Stimulated activated CD8-positive, alpha-beta memory T cell treated with anti-CD3 and anti-CD28 coated beads, Interleukin-15, amount 100 ng/mL, for 48 hours (primary cell): ENCODE measurements around the gene RFFL.

Experiments
- DNase-seq, 2 donors: peaks; one replicate each; pipeline ENCODE4 v3.0.0-alpha.2; 2020; ENCODE audit warnings: low read depth in 2 of 2

The RFFL gene

DNA sequence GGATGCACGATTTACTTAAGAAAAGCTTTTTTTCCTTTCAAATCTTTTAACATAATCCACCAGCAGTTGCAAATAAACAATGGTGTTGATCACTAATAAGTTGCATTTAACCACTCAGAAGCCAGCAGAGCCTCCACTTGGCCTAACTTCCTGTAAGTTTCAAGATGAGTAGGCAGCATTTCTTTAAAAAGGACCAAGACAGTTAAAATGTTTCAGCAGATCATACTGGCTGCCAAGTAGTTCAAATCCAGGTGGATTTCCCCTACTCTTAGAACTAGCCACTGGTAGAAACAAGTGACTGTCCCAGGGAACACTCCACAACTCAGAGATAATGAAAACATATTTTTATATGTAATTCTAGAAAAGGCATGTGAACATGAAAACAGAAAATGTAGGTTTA, 17.0 kb upstream of the RFFL start:
- DNase-seq: no peak

DNA sequence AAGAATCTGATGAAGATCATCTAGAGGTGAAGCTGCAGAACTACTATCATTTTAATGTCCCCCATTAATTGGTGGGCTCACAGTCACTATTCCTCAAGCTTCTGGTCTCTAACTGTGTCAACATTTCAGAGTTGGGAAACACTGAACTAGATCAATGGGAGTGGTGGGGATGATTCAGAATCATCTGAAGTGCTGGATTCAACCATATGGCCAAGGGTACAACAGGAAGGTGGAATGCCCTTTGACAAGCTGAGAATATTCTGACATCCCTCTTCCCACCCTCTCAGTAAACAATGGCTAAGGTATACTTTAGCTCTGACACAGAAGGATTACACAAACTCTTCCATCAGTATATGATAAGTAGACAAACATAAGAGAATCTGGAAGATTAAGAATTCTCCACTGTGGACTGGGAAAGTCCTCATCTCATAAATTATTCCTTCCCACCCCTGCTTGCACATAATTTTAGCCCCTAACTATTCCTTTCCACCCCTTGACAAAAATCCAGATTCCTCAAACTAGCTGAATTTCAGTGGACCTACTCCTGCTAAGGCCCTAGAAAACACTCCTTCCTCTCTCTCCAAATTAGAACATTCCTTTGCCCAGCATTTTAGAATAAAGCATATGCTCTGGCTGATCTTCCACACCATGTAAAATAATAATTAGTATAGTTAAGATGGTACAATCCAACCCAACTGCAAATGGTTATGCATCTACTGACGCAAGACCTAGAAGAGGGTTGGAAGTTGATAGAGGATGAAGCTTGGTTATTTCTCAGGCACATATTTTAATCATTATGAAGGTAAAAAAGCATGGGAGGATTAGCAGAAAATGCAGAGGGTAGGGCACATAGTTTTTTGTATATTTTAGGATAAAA, 16.3 kb upstream of the RFFL start:
- no peak for DNase-seq

DNA sequence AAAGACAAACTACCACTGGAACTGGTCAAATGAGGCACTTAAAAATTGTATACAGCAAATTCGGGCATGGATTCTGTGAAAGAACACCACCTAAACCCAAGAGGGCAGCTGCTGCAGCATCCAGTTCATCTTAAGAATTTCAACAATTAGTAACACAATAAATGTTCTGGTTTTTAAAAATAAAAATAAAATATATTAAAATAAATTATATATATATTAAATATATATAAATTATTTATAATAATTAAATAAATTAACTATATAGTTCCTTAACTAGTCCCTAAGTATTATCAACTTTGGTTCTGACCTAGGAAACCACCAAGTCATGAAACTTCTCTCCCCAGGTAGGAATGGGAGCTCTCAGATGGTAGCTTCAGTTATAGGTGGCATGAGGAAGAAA, 13.4 kb upstream of the RFFL start:
- no peak for DNase-seq

- no peak for DNase-seq
Measured at GRCh38 chr17:35074711-35075707, 11.5 kb upstream of the RFFL start.

DNA sequence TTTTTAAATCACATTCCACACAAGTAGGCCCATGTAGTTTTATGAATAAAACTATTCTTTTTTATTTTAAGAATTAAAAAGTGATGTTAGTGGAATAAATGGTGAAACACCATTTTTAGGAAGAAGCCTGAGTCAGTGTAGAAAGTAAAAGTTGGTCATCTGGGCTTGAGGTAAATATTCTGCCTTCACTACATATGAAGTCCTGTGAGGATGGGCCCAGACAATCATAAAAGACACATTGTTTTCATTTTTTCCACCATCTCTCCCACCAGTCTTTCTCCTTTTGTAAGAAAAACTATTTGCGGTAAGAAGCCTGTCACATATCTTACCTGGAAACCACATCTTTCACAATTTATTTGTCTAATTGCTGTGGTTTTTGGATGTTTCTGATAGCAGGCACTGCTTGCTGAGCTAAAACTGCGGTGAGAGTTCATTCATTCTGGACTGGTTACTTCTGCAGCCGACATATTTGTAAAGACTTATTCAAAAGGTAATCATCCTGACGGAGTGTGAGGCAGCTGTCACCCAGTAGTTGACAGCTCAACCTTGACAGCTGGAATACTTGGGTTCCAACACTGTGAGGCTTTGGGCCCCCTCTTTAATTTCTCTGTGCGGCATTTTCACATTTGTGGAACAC, 10.6 kb upstream of the RFFL start:
- no peak for DNase-seq

- DNase-seq: no peak
Measured at GRCh38 chr17:35073183-35073790, 9.8 kb upstream of the RFFL start.

GRCh38 chr17:35069311-35069710, 5.8 kb upstream of the RFFL start:
- no peak for DNase-seq

- no peak for DNase-seq
Measured at GRCh38 chr17:35068249-35068648, 4.7 kb upstream of the RFFL start.

GRCh38 chr17:35065880-35066279, 2.4 kb upstream of the RFFL start:
- no peak for DNase-seq

DNA sequence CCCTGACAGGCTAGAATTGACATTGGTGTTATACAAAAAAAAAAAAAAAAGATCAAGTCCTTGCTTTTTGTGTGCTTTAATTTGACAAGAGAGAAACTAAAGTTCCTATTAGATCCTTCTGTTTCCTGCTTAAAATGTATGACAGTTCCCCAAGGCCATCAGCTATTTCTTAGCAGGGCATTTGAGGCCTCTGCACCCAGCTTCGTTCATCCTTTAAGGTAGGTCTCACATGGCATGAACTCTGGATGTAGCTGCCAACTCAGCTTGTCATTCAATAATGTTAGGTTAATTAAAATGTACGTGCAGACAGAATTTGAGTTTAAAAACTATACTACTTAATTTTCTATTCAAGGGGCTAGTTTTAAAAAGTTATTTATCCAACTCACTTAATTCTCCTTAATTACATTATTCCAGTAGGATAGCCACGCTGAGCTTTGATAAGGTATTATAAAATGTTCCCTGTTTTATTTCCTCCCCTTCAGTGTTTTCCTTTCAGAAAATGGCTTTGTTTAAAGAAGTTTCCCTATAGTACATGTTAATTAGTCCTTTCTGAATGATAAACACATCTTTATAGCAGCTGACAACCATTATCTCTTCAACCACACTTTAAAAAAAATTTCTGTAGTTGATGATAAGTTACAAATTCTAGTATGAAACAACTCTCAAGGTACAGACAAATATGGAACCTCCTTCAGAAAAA, 1.2 kb upstream of the RFFL start:
- no peak for DNase-seq

GRCh38 chr17:35062308-35062707, 1.2 kb downstream of the RFFL start:
- no peak for DNase-seq

GRCh38 chr17:35057332-35057915, 6.1 kb downstream of the RFFL start:
- no peak for DNase-seq

- no peak for DNase-seq
Measured at GRCh38 chr17:35056013-35056412, 7.5 kb downstream of the RFFL start.

DNA sequence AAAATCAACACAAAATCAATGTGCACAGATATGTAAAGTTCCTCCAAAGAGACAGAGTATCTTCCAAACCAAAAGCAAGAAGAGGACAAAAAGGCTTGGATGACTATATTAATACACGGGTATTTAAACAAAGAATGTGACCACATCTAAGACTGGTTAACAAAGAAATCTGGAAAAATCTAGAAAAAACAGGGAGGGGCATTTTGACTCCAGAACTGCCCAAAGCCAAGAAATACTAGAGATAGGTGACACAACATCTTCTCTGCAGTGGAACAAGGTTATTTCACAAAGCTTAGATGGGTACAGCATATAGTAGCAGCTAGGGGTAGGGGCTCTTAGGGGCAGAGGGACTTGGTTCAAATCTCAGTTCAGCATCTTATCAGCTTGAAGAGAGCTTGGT, 10.3 kb downstream of the RFFL start:
- no peak for DNase-seq

GRCh38 chr17:35052780-35053179, 10.7 kb downstream of the RFFL start:
- DNase-seq: no peak

DNA sequence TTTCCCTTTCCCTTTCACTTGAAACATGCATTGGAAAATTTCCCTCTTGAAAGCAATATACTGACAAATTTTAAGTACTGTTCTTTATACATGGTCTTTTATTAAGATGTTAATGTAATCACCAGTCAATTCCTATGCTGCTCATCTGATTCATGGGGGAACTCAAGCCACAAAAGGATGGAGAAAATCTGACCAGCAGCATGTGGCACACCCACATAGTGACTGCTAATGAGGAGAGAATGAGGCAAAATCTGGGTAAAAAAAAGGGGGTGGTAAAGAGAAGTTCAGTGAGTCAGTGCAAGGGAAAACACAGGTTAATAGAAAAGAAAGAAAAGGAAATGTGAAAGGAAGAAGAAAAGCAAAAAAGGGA, 11.3 kb downstream of the RFFL start:
- DNase-seq: no peak

GRCh38 chr17:35051579-35052240, 11.8 kb downstream of the RFFL start:
- DNase-seq: no peak

GRCh38 chr17:35051183-35051578, 12.3 kb downstream of the RFFL start:
- DNase-seq: no peak

GRCh38 chr17:35050170-35050569, 13.3 kb downstream of the RFFL start:
- no peak for DNase-seq

GRCh38 chr17:35048685-35049379, 14.7 kb downstream of the RFFL start:
- no peak for DNase-seq
